Testis (tissue), 2 donors: ENCODE results near the gene MBLAC2.

ENCODE experiments used
- POLR2A ChIP-seq: fragments of 450-650 bp; IDR thresholded peaks from one replicate; pipeline ENCODE4 v1.6.1; 2017; ENCODE audit warnings: antibody characterized with exemption, mild to moderate bottlenecking, moderate library complexity
- TF ChIP-seq, protein P1 (sequence below), 3 experiments: fragments of 450-650 bp in 2 of 3; fragments of 200-600 bp in 1 of 3; sonication (generic) in 1 of 3; IDR thresholded peaks; one replicate each; pipeline ENCODE4 v1.5.1; 2016 to 2019; ENCODE audit warnings: antibody characterized with exemption in 3 of 3, mild to moderate bottlenecking in 2 of 3, moderate library complexity in 1 of 3

DNA sequence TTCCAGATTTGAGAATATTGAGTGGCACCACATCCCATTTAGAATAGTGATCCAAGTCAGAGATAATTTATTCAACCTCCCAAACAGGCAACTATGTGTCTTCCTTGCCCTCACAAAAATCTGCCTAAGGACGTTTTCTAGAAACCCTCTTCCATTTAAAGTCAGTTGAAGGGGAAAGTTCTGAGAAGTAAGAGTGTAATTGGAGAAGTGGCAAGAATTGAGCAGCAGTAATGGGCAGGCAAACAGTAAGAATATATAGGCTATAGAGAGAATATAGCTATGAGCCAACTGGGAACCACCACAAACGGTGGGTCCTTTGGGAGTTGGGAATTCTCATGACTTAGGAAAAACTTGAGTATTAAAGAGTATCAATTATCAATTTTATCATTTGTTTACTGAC lies 33.9 kb downstream of the MBLAC2 start:
- no peak for TF ChIP-seq POLR2A
- TF ChIP-seq, protein P1, sequence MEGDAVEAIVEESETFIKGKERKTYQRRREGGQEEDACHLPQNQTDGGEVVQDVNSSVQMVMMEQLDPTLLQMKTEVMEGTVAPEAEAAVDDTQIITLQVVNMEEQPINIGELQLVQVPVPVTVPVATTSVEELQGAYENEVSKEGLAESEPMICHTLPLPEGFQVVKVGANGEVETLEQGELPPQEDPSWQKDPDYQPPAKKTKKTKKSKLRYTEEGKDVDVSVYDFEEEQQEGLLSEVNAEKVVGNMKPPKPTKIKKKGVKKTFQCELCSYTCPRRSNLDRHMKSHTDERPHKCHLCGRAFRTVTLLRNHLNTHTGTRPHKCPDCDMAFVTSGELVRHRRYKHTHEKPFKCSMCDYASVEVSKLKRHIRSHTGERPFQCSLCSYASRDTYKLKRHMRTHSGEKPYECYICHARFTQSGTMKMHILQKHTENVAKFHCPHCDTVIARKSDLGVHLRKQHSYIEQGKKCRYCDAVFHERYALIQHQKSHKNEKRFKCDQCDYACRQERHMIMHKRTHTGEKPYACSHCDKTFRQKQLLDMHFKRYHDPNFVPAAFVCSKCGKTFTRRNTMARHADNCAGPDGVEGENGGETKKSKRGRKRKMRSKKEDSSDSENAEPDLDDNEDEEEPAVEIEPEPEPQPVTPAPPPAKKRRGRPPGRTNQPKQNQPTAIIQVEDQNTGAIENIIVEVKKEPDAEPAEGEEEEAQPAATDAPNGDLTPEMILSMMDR (IDR thresholded peaks at IDR 0.05) = no peak
